GM12878 (cell line): Measurements from ENCODE around the gene MFGE8. TPM values are rescaled to one million over a fixed set of nuclear protein-coding genes. Genes with fewer than 3 reads are reported as not detected.

ENCODE experiments used
- BCL11A ChIP-seq: IDR thresholded peaks from 2 replicates; pipeline ENCODE4 v1.6.1; 2011; ENCODE audit warnings: low read depth, low read length
- CHD4 ChIP-seq: fragments of 200-600 bp; sonication (generic); IDR thresholded peaks from 2 replicates; pipeline ENCODE4 v1.6.1; 2016; ENCODE audit warnings: mild to moderate bottlenecking
- E4F1 ChIP-seq: fragments of 450-650 bp; IDR thresholded peaks from 2 replicates; pipeline ENCODE4 v1.6.1; 2018; ENCODE audit warnings: borderline replicate concordance, mild to moderate bottlenecking; ENCODE audit not compliant: partially characterized antibody
- ETV6 ChIP-seq, 2 experiments: fragments of 450-650 bp in 1 of 2; IDR thresholded peaks in 1 of 2; conservative IDR thresholded peaks in 1 of 2; 2 replicates each; pipeline ENCODE4 v1.6.1; 2014; ENCODE audit warnings: antibody characterized with exemption in 1 of 2, borderline replicate concordance in 1 of 2, low read depth in 1 of 2, mild to moderate bottlenecking in 1 of 2, moderate library complexity in 1 of 2
- GATAD2B ChIP-seq: fragments of 450-650 bp; conservative IDR thresholded peaks from 2 replicates; pipeline ENCODE4 v1.6.1; 2017; ENCODE audit warnings: low read depth, mild to moderate bottlenecking, moderate library complexity
- MEF2A ChIP-seq: IDR thresholded peaks from 2 replicates; pipeline ENCODE4 v1.6.1; 2011; ENCODE audit warnings: low read depth, mild to moderate bottlenecking, low read length, moderate library complexity; ENCODE audit not compliant: insufficient read depth
- PBX3 ChIP-seq: IDR thresholded peaks from 2 replicates; pipeline ENCODE4 v1.6.1; 2011; ENCODE audit warnings: mild to moderate bottlenecking, low read depth, low read length, moderate library complexity; ENCODE audit not compliant: insufficient replicate concordance
- SKIL ChIP-seq: fragments of 450-650 bp; IDR thresholded peaks from 2 replicates; pipeline ENCODE4 v1.6.1; 2017; ENCODE audit warnings: mild to moderate bottlenecking, low read depth, inconsistent platforms; ENCODE audit not compliant: poor library complexity, severe bottlenecking
- SRF ChIP-seq, 2 experiments: IDR thresholded peaks; 2 replicates each; pipeline ENCODE4 v1.6.1; 2011; ENCODE audit warnings: low read depth in 2 of 2, low read length in 2 of 2, mild to moderate bottlenecking in 1 of 2, moderate library complexity in 1 of 2
- TARDBP ChIP-seq: IDR thresholded peaks from 2 replicates; pipeline ENCODE4 v1.6.1; 2016; ENCODE audit warnings: borderline replicate concordance
- USF2 ChIP-seq: IDR thresholded peaks from 2 replicates; pipeline ENCODE4 v1.6.1; 2011; ENCODE audit warnings: low read depth, low read length, improper control_type of control experiment, borderline replicate concordance
- ZBTB33 ChIP-seq: fragments of 450-650 bp; IDR thresholded peaks from 2 replicates; pipeline ENCODE4 v1.6.1; 2017; ENCODE audit warnings: mild to moderate bottlenecking
- ZNF217 ChIP-seq: fragments of 450-650 bp; IDR thresholded peaks from 2 replicates; pipeline ENCODE4 v1.6.1; 2017; ENCODE audit warnings: antibody characterized with exemption, mild to moderate bottlenecking
- polyA plus RNA-seq, 11 experiments: library from polyadenylated mRNA; depleted of rRNA in 4 of 11; unstranded in 6 of 11; stranded (reverse) in 5 of 11; fragments of >200 nt; fragmentation: Nextera tagmentation in 4 of 11; fragmentation: Illumina TruSeq in 1 of 11; extraction: Ambion mirVana in 4 of 11; extraction: Trizol in 1 of 11; gene quantifications; 1 replicate in 1 of 11; 2 replicates in 10 of 11; pipeline versions ENCODE4 v1.2.1 to v1.2.3, GENCODE V29; 2011 to 2016; ENCODE audit warnings: inconsistent platforms in 2 of 11, missing spikeins in 2 of 11, low read depth in 1 of 11
- total RNA-seq, 4 experiments: library from RNA; depleted of rRNA in 3 of 4; stranded (reverse); fragments of >200 nt in 3 of 4; fragmentation: Illumina TruSeq in 1 of 4; extraction: Trizol in 1 of 4; gene quantifications; 2 replicates each; pipeline versions ENCODE4 v1.2.1 to v1.2.3, GENCODE V29; 2013 to 2021

The MFGE8 gene
- total and polyA plus RNA-seq, 10 of the 15 experiments (the other 5 are each of a cell fraction or from before 2014, with no cell fraction given), result 0.81 to 5.9 (median 1.0) TPM; not detected in 2

- TF ChIP-seq ETV6 (conservative IDR thresholded peaks at IDR 0.05 in 1 of 2, IDR thresholded peaks at IDR 0.05 in 1 of 2; ENCODE audit: borderline replicate concordance in 1 of 2, low read depth in 1 of 2), result no peak
- no peak for TF ChIP-seq SRF (IDR thresholded peaks at IDR 0.05; ENCODE audit: low read depth in 2 of 2, low read length in 2 of 2)
- no peak for TF ChIP-seq GATAD2B
- no peak for TF ChIP-seq E4F1
- no peak for TF ChIP-seq ZBTB33
- TF ChIP-seq USF2, result no peak
- peak; percentile 82 for TF ChIP-seq BCL11A
- no peak for TF ChIP-seq TARDBP
- TF ChIP-seq PBX3, result no peak
- TF ChIP-seq ZNF217, result peak; percentile 85
- peak; percentile 33 for TF ChIP-seq SKIL
- peak; percentile 19; the same call in 1 of the 2 replicates for TF ChIP-seq MEF2A
- no peak for TF ChIP-seq CHD4
These were observed 5.6 kb upstream of the MFGE8 start (continued) for GRCh38 chr15:88918738-88919137.
